Activated T-cell treated with anti-CD3 and anti-CD28 coated beads, Interleukin-2, amount 50 U/mL, for 1 hour (primary cell): Measurements from ENCODE around the gene MIB2.

ENCODE experiments used
- DNase-seq: peaks from one replicate; pipeline ENCODE4 v3.0.0-alpha.2; 2020

The MIB2 gene

DNA sequence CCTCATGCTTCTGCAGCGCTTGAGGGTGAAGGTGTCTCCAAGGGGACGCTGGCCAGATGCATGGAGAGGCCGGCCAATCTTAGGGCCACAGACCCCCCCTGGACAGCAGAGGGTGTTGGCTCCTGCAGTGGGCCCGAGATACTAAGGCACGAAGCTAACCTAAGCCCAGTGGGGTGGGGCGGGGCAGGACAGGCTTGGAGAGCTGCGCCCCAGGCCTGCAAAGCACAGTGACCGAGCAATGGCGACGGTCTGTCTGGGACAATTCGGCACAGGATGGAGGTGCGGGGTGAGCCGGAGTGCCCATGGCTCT, 16.6 kb upstream of the MIB2 start:
- DNase-seq = no peak

DNA sequence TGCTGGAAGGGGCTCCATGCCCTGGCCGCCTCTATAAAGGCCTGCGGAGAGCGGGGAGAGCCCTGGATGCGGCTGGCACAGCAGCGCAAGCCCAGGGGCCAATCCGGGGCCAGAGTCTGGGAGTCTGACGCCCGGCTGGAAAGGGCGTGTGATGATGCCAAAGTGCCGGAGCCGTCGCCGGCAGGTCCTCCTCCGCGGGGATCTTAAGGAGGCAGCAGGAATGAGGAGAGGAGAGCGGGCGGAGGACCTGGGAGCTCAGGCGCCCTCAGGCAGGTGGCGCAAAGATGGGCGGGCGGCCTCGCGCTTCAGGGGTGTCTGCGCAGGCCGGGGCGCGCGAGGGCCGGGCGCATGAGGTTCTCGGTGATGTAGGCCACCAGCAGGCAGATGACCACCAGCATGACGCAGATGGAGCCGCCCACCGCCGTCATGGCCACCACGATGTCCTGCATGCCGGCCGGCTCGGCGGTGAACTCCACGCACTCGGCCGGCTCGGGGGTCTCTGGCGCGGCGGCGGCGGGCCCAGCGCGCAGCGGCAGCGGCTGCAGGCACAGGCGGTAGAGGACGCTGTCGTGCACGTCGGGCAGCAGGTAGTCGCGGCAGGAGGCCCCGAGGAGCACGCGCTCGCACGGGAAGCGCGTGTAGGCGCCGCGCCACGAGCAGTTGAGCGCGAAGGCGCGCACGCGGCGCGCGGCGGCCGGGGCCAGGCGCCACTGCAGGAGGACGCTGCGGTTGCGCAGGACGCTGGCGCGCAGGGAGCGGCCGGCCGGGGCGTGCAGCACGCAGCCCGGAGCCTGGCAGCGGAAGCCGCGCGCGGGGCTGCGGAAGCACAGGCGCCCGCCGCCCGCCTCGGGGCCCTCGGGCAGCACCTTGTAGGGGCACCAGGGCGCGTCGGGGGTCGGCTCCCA, 16.0 kb upstream of the MIB2 start:
- peak; percentile 47 for DNase-seq

DNA sequence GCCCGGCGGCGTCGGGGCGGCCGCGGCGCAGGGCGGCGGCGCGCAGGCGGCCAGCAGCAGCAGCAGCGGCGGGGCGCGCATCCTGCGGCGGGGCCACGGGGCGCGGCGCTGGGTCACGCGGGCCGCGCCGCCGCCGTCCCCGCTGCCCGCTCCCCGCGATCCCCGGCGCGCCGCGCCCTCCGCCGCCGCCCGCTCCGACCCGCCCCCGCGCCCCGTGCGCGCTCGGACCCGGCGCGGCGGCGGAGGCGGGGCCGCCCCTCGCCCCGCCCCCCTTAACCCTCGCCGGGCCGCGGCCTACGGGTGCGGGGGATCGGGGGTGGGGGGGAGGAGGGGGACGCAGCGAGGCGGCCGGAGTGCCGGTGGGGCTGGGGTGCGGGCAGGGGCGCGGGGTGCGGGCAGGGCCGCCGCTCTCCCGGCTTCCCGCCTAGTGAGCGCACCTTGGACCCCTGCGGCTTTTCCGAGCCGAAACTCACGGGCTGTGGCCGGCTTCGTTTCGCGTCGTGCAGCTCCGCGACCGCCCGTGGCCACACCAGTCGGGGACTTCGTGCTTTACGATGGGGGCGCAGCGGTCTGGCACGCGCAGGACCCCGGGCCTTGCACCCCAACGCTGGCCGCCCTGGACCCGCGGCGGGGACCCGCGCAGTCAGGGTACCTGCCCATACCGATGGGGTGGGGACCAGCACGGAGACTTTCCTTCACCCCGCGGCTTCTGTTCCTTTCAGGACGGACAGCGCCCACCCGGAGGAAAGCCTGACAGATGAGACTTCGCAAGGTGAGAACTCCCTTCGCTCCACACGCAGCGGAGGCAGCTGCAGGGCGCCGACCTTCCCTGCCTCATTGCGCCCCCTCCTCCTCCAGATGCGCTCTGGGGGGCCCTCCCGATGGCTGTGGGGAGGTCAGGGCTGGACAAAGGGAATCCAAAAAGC, 15.1 kb upstream of the MIB2 start, which contains the start of gene FNDC10:
TSS of gene FNDC10 (minus strand) at position 201 of the 926 bp plus-strand sequence. CDS start at position 81, 120 bp downstream.
- DNase-seq = no peak

DNA sequence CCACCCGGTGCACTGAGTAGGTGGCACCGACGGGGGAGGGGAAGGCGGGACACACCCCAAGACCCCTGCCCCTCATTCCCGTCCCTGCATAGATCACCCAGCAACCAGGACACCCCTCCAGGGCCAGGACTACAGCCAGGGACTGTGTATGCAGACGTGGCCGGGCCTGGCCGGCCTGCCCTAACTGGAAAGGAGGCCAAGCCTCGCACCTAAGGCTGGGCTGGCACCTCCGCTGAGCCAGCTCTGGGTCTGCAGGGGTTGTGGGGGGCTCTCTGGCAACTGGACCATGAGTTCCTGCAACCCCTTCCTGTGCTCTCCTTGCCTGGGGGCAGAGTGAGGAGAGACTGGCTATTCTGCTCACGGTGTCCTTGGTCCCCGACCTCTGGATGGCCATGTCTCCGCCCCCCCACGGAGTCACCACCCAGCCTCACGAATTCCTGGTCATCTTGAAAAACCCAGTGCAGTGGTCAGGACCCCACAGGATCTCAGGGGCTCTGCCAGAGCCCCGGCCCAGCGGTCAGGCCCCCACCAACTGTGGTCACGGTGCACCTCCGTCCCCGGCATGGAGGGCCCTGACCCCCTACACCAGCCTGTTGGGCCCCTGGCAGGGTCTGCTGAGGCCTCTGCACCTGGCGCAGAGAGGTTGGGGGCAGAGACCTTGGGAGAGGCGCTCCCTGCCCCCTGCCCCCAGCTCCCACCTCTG, 14.3 kb upstream of the MIB2 start:
- no peak for DNase-seq

DNA sequence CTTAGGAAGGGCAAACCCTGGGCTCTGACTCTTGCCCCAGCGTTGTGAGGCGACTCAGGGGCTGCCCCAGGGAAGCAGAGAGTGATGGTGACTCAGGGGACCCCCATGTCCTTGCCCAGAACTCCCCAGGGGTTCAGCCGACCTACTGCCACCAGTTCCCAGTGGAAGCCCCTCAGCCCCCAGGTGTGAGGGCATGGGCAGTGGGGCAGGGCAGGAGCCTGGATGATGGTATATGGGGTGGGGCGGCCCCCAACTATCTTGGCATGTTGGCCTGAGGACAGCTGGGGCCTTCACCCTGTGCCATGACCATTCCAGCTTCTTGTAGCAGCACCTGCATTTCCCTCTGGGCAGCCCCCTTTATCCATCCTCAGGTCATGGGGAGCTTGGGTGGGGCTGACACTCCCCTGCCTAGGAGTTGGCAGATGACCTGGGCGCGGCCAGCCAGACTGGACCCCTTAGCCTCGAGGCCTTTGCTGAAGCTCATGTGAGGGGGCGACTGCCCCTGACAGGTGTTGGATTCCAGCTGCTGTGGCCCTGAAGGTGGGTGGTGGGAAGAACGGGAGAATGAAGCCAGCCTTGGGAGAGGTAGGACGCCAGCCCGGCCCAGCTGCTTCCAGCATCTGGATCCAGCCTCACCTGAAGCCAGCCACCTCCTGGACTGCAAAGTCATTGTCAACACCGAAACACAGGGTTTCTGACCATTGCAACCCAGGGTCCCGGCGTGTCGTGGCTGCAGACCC, 13.6 kb upstream of the MIB2 start:
- DNase-seq = no peak

DNA sequence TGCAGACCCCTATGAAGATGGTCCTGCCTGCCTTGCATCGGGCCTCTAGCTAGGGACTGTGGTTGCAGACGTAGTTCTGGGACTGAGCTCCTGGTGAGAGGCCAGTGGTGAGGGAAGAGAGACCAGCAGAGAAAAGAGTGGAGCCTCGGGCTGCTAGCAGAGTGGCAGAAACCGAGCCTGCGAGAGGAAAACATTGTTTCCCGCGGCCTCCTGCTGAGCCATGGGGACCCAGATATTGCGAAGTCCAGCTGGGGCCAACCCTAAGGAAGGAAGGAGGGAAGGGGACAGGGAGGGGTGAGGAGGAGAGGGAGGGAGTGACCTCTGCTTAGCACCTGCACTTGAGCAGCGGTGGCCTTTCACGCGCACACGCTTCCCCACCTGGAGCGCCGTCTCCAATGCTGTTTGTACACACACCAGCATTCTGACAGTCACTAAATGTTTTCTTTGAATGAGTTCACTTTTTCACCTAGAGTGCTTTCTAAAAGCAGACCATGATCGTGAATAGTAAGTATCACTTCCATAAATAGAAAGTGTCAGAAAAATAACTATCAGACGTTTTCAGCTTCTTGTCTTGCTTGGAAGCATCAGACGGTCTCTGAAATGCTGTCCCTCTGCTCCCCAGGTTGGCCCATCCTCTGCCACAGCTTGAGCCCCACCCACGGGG, 12.9 kb upstream of the MIB2 start:
- DNase-seq = no peak

DNA sequence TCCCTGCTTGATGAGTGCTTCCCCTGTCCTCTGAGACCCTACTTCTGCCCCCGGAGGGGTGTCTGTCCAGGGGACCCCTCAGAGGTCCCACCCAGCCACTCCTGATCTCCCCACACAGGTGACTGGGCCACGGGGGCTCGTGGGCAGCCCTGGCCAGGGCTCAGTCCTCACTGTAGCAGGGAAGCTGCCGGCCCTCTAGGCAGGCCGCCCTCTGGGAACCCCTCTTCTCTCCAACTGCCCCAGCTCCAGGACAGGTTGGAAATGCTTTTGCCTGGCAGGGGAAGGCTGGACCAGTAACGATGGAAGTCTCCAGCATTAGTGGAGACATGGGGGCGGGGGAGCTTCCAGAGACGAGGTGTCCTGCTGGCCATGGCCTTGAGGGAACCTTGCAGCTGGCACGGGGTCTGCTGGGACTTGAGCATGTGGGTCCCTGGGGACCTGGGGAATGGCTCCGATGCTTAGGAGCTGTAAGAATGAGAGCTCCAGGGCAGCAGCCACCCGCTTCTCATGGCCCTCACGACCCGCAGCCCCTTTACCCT, 12.3 kb upstream of the MIB2 start:
- no peak for DNase-seq

DNA sequence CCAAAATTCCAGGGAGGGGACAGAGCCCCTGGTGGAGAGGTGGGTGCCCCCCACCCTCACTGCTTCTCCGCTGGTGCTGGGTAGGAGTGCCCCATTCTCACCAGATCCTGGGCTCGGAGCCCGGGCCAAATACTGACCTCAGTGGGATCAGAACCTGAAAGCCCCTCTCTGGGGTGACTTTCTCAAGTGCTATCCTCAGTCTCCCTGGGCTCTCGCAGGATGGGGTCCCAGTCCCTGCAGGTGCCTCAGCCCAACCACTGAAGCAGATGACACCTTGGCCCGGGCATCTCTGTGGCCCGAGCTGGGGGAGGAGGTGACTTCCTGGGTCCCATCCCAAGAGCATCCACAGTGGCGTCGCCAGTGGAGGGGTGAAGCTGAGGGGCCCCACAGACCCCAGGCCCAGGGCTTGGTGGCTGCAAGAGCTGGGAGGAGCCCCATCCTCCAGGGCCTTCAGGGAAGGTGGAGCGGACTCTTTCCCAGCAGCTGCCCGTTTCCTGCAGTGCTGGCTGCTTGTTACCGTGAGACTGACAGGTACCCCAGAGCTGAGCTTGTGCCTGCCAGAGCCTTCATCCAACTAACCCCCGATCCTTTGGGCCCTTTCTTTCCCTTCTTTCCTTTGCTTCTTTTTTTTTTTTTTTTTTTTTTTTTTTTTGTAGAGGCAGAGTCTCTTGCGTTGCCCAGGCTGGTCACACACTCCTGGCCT, 11.5 kb upstream of the MIB2 start:
- DNase-seq = no peak

DNA sequence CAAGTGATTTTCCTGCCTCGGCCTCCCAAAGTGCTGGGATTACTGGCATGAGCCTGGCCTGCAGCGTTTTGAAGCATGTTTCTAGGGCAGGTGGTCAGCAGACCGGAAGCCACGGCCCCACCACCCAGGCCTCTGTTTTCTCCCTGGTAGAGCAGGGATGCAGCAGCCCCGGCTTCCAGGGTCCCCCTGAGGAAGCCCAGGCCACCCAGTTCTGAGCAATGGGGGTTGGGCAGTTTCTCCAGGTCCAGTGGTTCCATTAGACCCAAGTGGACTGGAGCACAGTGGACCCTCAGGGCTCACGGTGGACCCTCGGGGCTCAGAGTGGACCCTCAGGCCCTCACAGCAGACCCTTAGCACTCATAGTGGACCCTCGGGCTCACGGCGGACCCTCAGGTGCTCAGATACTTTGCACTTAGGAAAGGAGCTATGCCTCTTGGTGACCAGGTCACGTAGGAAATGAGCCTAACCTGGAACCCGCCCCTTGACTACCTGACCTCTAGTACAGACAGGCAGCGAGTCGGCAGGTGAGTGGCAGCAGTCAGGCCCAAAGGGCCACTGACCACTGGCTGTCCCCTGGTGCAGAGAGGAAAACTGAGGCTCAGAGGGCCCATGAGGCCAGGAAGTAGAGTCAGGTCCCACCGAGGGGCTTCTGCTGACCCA, 10.8 kb upstream of the MIB2 start:
- no peak for DNase-seq

DNA sequence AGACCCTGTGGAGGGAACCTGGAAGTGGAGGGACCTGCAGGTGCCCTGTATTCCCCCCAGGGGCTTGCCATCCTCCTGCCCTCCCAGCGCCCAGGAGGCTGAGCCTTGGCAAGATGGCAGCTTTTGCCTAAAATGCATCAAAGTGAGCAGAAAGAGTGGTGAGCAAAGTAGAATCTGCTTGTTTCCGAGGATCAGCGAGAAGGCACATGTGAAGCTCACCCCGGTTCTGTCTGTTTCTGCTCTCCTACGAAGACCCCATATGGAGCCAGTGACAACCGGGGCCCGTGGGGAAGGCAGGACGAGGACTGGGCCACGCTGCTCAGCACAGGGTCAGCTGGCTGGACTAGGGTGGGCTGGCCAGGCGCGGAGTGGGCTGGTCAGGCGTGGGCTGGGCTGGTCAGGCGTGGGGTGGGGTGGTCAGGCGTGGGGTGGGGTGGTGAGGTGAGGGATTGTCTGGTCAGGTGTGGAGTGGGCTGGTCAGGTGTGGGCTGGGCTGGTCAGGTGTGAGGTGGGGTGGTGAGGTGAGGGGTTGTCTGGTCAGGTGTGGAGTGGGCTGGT, 10.2 kb upstream of the MIB2 start:
- DNase-seq = no peak

DNA sequence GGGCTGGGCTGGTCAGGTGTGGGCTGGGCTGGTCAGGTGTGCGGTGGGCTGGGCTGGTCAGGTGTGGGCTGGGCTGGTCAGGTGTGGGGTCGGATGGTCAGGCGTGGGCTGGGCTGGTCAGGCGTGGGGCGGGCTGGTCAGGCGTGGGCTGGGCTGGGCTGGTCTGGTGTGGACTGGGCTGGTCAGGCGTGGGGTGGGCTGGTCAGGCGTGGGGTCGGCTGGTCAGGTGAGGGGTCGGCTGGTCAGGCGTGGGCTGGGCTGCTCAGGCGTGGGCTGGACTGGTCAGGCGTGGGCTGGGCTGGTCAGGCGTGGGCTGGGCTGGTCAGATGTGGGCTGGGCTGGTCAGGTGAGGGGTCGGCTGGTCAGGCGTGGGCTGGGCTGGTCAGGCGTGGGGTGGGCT, 9.6 kb upstream of the MIB2 start:
- no peak for DNase-seq

DNA sequence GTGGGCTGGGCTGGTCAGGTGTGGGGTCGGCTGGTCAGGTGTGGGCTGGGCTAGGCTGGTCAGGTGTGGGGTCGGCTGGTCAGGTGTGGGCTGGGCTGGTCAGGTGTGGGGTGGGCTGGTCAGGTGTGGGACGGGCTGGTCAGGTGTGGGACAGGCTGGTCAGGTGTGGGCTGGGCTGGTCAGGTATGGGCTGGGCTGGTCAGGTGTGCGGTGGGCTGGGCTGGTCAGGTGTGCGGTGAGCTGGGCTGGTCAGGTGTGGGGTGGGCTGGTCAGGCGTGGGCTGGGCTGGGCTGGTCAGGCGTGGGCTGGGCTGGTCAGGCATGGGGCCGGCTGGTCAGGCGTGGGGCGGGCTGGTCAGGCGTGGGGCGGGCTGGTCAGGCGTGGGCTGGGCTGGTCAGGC, 9.1 kb upstream of the MIB2 start:
- DNase-seq = no peak

DNA sequence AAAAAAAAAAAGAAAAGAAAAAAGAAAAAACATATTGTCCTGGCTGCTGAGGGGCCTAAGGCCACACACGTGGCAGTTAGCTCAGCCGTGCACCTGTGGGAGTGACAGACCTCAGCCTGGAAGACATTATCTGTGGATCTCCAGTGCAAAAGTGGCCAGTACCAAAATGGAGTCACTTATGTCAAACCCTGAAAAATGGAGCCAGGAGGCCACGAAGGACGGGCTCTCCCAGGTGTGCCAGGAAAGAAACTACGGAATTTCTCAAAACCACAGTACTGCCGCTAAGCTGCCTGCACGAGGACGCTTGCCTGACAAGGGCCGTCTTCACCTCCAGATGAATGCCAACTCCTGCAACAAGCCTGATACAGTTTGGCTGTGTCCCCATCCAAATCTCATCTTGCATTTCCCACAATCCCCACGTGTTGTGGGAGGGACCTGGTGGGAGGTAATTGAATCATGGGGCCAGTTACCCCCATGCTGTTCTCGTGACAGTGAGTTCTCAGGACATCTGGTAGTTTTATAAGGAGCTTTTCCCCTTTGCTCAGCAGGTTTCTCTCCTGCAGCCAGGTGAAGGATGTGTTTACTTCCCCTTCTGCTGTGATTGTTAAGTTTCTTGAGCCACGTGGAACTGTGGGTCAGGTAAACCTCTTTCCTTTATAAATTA, 5.3 kb upstream of the MIB2 start:
- DNase-seq = no peak

DNA sequence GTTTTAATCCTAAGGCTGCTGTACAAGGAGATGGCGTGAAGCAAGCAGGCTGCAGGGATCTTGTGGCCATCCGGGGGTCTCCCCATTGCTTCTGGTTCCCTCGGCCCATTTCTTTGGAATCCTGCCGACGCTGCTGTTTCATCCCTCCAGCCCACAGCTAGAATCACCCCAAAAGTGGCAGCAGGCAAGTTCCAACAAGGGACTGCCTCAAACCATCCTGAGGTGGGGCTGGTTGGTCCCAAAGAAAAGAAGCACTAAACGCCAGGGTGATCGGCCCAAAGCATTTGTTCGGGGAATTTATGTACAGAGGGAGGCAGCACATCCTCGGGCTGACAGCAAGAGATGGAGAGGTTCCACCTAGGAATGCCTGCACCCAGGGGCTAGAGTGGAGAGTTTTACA, 4.5 kb upstream of the MIB2 start:
- DNase-seq = no peak

DNA sequence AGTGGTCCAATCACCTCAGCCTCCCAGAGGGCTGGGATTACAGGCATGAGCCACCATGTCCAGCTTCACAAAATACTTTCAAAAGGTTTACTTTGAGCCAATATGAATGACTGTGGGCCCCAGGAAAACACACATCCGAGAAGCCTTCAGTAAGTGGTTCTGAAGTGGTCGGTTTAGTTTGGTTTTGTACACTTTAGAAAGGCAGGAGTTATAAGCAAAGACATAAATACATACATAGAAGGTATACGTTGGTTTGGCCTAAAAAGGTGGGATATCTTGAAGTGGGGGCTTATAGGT, 3.2 kb upstream of the MIB2 start:
- DNase-seq = no peak

DNA sequence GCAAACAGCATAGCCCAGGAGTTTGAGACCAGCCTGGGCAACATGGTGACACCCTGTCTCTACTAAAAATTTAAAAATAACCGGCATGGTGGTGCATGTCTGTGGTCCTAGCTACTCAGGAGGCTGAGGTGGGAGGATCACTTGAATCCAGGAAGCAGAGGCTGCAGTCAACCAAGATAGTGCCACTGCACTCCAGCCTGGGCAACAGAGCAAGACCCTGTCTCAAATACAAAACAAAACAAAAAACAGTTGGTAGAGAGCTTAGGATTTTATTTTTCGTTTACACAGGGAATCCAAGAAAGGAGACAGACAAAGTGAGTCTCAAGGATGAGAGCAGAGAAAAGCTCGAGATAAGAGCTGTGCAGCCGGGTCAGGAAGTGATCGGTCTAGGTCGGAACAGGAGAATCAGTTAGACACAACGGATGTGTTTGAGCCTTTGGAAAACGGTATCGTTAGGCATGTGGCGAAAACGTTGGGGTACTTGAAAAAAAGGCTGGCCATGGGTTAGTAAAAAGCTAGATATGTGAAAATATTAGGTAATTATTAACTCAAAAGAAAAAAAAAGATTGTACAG, 1.7 kb upstream of the MIB2 start:
- DNase-seq = no peak

DNA sequence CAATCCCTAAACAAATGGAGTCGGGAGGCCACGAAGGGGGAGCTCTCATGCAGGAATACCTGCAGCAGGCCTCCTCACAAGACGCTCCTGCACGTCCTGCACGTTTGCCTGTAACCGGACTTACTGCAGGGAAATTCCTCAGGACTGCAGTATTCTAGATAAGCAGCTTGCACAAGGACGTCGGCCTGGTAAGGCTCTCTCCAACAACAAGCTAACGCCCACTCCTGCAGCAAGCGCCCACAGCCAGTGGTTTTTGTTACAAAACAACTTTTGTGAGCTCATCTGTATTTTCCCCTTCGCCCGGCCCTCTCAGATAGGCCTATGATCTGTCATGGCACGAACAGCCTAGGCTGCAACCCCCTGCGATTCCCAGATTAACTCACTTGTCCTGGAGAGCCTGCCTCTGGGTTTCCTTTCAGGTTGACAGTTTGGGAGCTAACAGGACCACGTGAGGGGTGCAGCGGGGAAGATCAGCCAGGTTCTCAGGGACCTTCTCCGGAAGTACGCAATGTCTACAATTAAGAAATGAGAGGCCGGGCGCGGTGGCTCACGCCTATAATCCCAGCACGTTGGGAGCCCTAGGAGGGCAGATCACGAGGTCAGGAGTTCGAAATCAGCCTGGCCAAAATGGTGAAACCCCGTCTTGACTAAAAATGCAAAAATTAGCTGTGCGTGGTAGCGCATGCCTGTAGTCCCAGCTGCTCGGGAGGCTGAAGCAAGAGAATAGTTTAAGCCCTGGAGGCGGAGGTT, 921 bp upstream of the MIB2 start:
- peak; percentile 64 for DNase-seq

DNA sequence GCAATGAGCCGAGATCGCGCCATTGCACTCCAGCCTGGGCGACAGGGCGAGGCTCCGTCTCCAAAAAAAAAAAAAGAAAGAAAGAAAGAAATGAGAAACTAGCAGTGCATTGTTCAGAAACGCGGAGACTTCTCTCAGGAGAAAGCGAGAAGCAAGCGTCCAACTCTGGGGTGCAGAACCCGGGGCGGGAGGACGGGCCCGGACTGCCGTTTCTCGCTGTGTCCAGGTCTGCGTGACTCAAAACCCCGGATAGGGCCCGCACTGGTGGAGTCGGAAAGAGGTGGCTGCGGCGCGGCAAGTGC, 395 bp upstream of the MIB2 start:
- no peak for DNase-seq
